WTC11 (cell line): Measurements from ENCODE around the gene PTPRN2. TPM values are rescaled to one million over a fixed set of nuclear protein-coding genes. Genes with fewer than 3 reads are reported as not detected.
"Not testable (repeated sequence)": the region's sequence is repeated elsewhere in the genome, so short reads cannot be mapped to it uniquely, and the experiment has no call there.

ENCODE experiments used
- ATAC-seq: fragments of 200-7000 bp; cut with Tn5 transposase; 2 replicates; pipeline ENCODE4 v1.10.0; 2021; ENCODE audit warnings: mild to moderate bottlenecking, moderate library complexity
- CTCF ChIA-PET: fragments of 300-600 bp; sonication (Branson Sonifier 250); formaldehyde crosslinking; loops from one replicate; lab custom pipeline; 2021; ENCODE audit warnings: antibody characterized with exemption; lab: Charles Lee
- POLR2A ChIA-PET: fragments of 350-600 bp; sonication (Branson Sonifier 250); formaldehyde crosslinking; loops from one replicate; lab custom pipeline; 2021; ENCODE audit warnings: antibody characterized with exemption; lab: Charles Lee
- DNase-seq: peaks from one replicate; pipeline ENCODE4 v3.0.0; 2021; ENCODE audit warnings: low spot score
- H3K27ac Mint-ChIP-seq: 2 replicates; pipeline ENCODE4 v1.8.0; 2021; ENCODE audit warnings: mixed read lengths
- H3K27me3 Mint-ChIP-seq: 2 replicates; pipeline ENCODE4 v1.8.0; 2021; ENCODE audit warnings: low read depth, mild to moderate bottlenecking, moderate library complexity, mixed read lengths
- H3K36me3 Mint-ChIP-seq: 2 replicates; pipeline ENCODE4 v1.8.0; 2021; ENCODE audit warnings: mixed read lengths
- H3K4me1 Mint-ChIP-seq: 2 replicates; pipeline ENCODE4 v1.8.0; 2022; ENCODE audit warnings: mixed read lengths
- H3K4me3 Mint-ChIP-seq: 2 replicates; pipeline ENCODE4 v1.8.0; 2021; ENCODE audit warnings: mild to moderate bottlenecking, moderate library complexity, mixed read lengths
- H3K9me3 Mint-ChIP-seq: 2 replicates; pipeline ENCODE4 v1.8.0; 2021; ENCODE audit warnings: mixed read lengths
- ETV6 ChIP-seq: sonication (generic); formaldehyde crosslinking; IDR thresholded peaks from 2 replicates; pipeline ENCODE4 v1.8.1; 2022; ENCODE audit warnings: mild to moderate bottlenecking, missing genetic modification reagents
- HMGA2 ChIP-seq: fragments of 250-450 bp; sonication (Bioruptor Pico); IDR thresholded peaks from 2 replicates; pipeline ENCODE4 v1.4.0; 2021; ENCODE audit warnings: mild to moderate bottlenecking, moderate library complexity
- MXD4 ChIP-seq: fragments of 250-450 bp; sonication (Bioruptor Pico); IDR thresholded peaks from 2 replicates; pipeline ENCODE4 v1.8.0; 2021; ENCODE audit warnings: mild to moderate bottlenecking, moderate library complexity, borderline replicate concordance
- MYBL2 ChIP-seq: sonication (generic); formaldehyde crosslinking; IDR thresholded peaks from 2 replicates; pipeline ENCODE4 v1.8.1; 2023; ENCODE audit warnings: mild to moderate bottlenecking, moderate library complexity, missing genetic modification reagents
- NR1H2 ChIP-seq: sonication (generic); formaldehyde crosslinking; IDR thresholded peaks from 2 replicates; pipeline ENCODE4 v1.9.0; 2021; ENCODE audit warnings: mild to moderate bottlenecking, moderate library complexity, missing genetic modification reagents
- PRRX2 ChIP-seq: fragments of 250-450 bp; sonication (Bioruptor Pico); IDR thresholded peaks from 2 replicates; pipeline ENCODE4 v1.8.0; 2021; ENCODE audit warnings: mild to moderate bottlenecking
- SOX15 ChIP-seq: fragments of 250-450 bp; sonication (Bioruptor Pico); IDR thresholded peaks from 2 replicates; pipeline ENCODE4 v1.9.0; 2021; ENCODE audit warnings: mild to moderate bottlenecking
- TEAD1 ChIP-seq: sonication (generic); formaldehyde crosslinking; IDR thresholded peaks from 2 replicates; pipeline ENCODE4 v1.8.0; 2022; ENCODE audit warnings: mild to moderate bottlenecking, missing genetic modification reagents
- total RNA-seq: library from RNA; stranded (reverse); gene quantifications from 3 replicates; pipeline ENCODE4 v1.2.3, GENCODE V29; 2021
- TF ChIP-seq, protein P1 (sequence below): sonication (generic); formaldehyde crosslinking; IDR thresholded peaks from 2 replicates; pipeline ENCODE4 v1.8.0; 2023; ENCODE audit warnings: missing genetic modification reagents, mild to moderate bottlenecking, borderline replicate concordance
- TF ChIP-seq, protein P2 (sequence below): fragments of 250-450 bp; sonication (Bioruptor Pico); IDR thresholded peaks from 2 replicates; pipeline ENCODE4 v2.1.2; 2022; ENCODE audit warnings: mild to moderate bottlenecking, moderate library complexity
- TF ChIP-seq, protein P3 (sequence below): sonication (generic); formaldehyde crosslinking; IDR thresholded peaks from 2 replicates; pipeline ENCODE4 v1.8.1; 2022; ENCODE audit warnings: missing genetic modification reagents, borderline replicate concordance
- TF ChIP-seq, protein P4 (sequence below): sonication (generic); formaldehyde crosslinking; IDR thresholded peaks from 2 replicates; pipeline ENCODE4 v1.8.0; 2022; ENCODE audit warnings: missing genetic modification reagents

The PTPRN2 gene
- total RNA-seq, 1 experiment from 2014 or later, result 4.7 TPM

DNA sequence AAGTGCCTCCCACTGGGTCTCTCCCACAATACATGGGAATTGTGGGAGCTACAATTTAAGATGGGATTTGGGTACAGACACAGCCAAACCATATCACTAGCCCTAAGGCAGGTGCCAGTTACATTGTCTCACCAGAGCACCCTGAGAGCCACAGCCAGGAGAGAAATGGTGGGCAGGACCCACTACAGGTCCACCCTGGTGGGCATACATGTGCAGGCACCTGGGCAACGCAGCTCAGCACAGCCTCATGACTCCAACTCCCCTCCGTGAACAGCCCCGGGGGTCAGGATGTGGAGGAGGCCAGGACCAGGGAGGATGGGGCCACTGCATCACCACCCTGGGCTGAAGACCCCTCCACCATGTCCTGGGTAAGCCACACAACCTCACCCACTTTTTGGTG is 205.7 kb downstream of the PTPRN2 start (continued):
- TF ChIP-seq, protein P1, sequence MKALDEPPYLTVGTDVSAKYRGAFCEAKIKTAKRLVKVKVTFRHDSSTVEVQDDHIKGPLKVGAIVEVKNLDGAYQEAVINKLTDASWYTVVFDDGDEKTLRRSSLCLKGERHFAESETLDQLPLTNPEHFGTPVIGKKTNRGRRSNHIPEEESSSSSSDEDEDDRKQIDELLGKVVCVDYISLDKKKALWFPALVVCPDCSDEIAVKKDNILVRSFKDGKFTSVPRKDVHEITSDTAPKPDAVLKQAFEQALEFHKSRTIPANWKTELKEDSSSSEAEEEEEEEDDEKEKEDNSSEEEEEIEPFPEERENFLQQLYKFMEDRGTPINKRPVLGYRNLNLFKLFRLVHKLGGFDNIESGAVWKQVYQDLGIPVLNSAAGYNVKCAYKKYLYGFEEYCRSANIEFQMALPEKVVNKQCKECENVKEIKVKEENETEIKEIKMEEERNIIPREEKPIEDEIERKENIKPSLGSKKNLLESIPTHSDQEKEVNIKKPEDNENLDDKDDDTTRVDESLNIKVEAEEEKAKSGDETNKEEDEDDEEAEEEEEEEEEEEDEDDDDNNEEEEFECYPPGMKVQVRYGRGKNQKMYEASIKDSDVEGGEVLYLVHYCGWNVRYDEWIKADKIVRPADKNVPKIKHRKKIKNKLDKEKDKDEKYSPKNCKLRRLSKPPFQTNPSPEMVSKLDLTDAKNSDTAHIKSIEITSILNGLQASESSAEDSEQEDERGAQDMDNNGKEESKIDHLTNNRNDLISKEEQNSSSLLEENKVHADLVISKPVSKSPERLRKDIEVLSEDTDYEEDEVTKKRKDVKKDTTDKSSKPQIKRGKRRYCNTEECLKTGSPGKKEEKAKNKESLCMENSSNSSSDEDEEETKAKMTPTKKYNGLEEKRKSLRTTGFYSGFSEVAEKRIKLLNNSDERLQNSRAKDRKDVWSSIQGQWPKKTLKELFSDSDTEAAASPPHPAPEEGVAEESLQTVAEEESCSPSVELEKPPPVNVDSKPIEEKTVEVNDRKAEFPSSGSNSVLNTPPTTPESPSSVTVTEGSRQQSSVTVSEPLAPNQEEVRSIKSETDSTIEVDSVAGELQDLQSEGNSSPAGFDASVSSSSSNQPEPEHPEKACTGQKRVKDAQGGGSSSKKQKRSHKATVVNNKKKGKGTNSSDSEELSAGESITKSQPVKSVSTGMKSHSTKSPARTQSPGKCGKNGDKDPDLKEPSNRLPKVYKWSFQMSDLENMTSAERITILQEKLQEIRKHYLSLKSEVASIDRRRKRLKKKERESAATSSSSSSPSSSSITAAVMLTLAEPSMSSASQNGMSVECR (CRISPR knock-in tag), result no peak
- TF ChIP-seq ETV6 (CRISPR knock-in tag) (no peak), MYBL2 (CRISPR knock-in tag) (no peak), MXD4 (CRISPR knock-in tag) (no peak)

DNA sequence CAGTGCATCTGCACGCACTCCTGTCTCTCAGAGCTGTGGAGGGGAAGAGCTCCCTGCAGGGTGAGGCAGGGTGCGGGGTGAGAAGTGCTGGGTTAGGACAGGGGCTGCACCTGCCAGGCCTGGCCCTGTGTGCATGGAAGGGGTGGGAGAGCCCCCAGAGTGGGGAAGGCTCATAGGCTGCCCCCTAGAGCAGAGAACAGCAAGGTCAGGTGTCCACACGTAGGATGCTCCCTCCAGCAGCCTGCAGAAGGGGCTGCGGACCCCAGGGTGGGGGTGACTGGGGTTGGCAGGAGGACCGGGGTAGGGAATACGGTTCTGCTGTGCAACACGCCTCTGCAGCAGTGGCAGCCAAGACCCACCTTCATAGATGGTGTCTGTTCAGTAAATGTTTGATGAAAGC is 208.6 kb downstream of the PTPRN2 start:
- CTCF ChIA-PET, result no interaction called here
- peaks cover 13% of the 10 kb centered on the region; the same call in 1 of the 2 replicates for H3K27me3 Mint-ChIP-seq
- no peak for ATAC-seq
- peaks cover 9% of the 10 kb centered on the region for H3K4me1 Mint-ChIP-seq
- POLR2A ChIA-PET, result no interaction called here
- H3K4me3 Mint-ChIP-seq, result no peak overlapping the region
- H3K27ac Mint-ChIP-seq, result no peak overlapping the region
- H3K36me3 Mint-ChIP-seq, result peaks cover 34% of the 10 kb centered on the region
- no peak for DNase-seq
- peaks cover 43% of the 10 kb centered on the region for H3K9me3 Mint-ChIP-seq
- TF ChIP-seq, protein P2, sequence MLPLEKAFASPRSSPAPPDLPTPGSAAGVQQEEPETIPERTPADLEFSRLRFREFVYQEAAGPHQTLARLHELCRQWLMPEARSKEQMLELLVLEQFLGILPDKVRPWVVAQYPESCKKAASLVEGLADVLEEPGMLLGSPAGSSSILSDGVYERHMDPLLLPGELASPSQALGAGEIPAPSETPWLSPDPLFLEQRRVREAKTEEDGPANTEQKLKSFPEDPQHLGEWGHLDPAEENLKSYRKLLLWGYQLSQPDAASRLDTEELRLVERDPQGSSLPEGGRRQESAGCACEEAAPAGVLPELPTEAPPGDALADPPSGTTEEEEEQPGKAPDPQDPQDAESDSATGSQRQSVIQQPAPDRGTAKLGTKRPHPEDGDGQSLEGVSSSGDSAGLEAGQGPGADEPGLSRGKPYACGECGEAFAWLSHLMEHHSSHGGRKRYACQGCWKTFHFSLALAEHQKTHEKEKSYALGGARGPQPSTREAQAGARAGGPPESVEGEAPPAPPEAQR (CRISPR knock-in tag), result no peak
- TF ChIP-seq TEAD1 (CRISPR knock-in tag) (no peak), PRRX2 (CRISPR knock-in tag) (no peak), MXD4 (CRISPR knock-in tag) (no peak), SOX15 (CRISPR knock-in tag) (no peak)
- TF ChIP-seq, protein P3, sequence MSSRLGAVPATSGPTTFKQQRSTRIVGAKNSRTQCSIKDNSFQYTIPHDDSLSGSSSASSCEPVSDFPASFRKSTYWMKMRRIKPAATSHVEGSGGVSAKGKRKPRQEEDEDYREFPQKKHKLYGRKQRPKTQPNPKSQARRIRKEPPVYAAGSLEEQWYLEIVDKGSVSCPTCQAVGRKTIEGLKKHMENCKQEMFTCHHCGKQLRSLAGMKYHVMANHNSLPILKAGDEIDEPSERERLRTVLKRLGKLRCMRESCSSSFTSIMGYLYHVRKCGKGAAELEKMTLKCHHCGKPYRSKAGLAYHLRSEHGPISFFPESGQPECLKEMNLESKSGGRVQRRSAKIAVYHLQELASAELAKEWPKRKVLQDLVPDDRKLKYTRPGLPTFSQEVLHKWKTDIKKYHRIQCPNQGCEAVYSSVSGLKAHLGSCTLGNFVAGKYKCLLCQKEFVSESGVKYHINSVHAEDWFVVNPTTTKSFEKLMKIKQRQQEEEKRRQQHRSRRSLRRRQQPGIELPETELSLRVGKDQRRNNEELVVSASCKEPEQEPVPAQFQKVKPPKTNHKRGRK (CRISPR knock-in tag), result no peak

DNA sequence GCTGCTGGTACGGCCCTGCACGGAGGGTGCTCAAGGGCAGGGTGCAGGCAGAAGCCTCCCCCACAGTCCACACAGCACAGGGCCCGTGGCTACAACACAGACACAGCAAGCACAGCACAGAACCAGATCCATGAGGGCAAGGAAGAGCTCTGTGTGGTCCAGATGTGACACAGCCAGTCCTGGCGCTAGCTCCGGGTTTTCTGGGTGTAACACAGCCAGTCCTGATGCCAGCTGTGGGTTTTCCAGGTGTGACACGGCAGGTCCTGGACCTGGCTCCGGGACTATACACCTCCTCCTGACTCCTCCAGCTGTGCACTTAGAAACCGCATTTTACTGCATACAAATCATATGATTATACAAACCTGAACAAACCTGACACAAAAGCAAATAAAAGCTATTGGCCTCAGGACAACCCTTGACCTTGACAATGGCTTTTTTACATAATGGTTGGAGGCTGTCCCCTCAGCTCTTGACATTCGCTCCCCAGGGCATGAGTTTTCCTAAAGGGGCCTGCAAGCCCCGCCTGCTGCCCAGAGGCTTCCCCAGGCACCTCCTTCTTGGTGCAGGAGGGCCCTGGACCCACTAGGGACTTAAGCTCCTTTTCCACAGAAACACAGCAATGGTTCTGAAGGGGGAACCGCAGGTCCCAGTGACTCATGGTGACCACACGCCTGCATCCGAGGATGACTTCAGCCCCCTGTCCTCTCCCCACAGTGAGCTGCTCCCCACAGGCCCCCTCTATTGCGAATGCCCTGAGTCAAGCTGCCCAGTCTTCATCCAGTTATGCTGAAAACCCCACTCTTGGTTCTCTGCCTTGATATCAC is 209.6 kb downstream of the PTPRN2 start:
- Mint-ChIP-seq H3K4me3 (no peak overlapping the region), H3K9me3 (peaks cover 40% of the 10 kb centered on the region), H3K27ac (no peak overlapping the region), H3K27me3 (peaks cover 13% of the 10 kb centered on the region; the same call in 1 of the 2 replicates), H3K4me1 (peaks cover 6% of the 10 kb centered on the region), H3K36me3 (peaks cover 34% of the 10 kb centered on the region)
- no peak for DNase-seq
- TF ChIP-seq HMGA2 (CRISPR knock-in tag), result no peak
- TF ChIP-seq, protein P4, sequence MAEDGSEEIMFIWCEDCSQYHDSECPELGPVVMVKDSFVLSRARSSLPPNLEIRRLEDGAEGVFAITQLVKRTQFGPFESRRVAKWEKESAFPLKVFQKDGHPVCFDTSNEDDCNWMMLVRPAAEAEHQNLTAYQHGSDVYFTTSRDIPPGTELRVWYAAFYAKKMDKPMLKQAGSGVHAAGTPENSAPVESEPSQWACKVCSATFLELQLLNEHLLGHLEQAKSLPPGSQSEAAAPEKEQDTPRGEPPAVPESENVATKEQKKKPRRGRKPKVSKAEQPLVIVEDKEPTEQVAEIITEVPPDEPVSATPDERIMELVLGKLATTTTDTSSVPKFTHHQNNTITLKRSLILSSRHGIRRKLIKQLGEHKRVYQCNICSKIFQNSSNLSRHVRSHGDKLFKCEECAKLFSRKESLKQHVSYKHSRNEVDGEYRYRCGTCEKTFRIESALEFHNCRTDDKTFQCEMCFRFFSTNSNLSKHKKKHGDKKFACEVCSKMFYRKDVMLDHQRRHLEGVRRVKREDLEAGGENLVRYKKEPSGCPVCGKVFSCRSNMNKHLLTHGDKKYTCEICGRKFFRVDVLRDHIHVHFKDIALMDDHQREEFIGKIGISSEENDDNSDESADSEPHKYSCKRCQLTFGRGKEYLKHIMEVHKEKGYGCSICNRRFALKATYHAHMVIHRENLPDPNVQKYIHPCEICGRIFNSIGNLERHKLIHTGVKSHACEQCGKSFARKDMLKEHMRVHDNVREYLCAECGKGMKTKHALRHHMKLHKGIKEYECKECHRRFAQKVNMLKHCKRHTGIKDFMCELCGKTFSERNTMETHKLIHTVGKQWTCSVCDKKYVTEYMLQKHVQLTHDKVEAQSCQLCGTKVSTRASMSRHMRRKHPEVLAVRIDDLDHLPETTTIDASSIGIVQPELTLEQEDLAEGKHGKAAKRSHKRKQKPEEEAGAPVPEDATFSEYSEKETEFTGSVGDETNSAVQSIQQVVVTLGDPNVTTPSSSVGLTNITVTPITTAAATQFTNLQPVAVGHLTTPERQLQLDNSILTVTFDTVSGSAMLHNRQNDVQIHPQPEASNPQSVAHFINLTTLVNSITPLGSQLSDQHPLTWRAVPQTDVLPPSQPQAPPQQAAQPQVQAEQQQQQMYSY, result peak; percentile 67
- TF ChIP-seq NR1H2 (CRISPR knock-in tag), result no peak
- no peak for ATAC-seq
- CTCF ChIA-PET, result interaction anchor here (0.8 kb wide), 1 partner anchor 9 kb away, joined by 3 read pairs; no protein-coding TSS in a partner anchor
- POLR2A ChIA-PET, result no interaction called here

DNA sequence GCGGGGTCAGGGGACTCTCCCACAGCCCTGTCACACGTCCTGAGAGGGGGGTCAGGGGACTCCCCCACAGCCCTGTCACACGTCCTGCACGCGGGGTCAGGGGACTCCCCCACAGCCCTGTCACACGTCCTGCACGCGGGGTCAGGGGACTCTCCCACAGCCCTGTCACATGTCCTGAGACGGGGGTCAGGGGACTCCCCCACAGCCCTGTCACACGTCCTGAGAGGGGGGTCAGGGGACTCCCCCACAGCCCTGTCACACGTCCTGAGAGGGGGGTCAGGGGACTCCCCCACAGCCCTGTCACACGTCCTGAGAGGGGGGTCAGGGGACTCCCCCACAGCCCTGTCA is 210.8 kb downstream of the PTPRN2 start:
- H3K4me1 Mint-ChIP-seq, DNase-seq, ATAC-seq, H3K27ac Mint-ChIP-seq, POLR2A ChIA-PET, CTCF ChIA-PET, H3K4me3 Mint-ChIP-seq: not testable (repeated sequence)
- H3K36me3 Mint-ChIP-seq, result peaks cover 28% of the 10 kb centered on the region
- H3K27me3 Mint-ChIP-seq, result peaks cover 13% of the 10 kb centered on the region; the same call in 1 of the 2 replicates
- peaks cover 34% of the 10 kb centered on the region for H3K9me3 Mint-ChIP-seq

DNA sequence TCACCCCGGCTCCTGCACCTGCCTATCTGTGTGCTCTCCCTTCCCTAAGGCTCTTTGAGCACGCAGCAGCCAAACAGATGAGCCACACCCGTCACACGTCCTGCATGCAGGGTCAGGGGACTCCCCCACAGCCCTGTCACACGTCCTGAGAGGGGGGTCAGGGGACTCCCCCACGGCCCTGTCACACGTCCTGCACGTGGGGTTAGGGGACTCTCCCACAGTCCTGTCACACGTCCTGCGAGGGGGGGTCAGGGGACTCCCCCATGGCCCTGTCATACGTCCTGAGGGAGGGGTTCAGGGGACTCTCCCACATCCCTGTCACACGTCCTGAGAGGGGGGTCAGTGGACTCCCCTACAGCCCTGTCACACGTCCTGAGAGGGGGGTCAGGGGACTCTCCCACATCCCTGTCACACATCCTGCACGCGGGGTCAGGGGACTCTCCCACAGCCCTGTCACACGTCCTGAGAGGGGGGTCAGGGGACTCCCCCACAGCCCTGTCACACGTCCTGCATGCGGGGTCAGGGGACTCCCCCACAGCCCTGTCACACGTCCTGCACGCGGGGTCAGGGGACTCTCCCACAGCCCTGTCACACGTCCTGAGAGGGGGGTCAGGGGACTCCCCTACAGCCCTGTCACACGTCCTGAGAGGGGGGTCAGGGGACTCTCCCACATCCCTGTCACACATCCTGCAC is 211.3 kb downstream of the PTPRN2 start:
- H3K4me1 Mint-ChIP-seq, H3K27me3 Mint-ChIP-seq, POLR2A ChIA-PET, H3K4me3 Mint-ChIP-seq, H3K27ac Mint-ChIP-seq, ATAC-seq, CTCF ChIA-PET, DNase-seq: not testable (repeated sequence)
- H3K9me3 Mint-ChIP-seq, result peaks cover 29% of the 10 kb centered on the region
- peaks cover 23% of the 10 kb centered on the region for H3K36me3 Mint-ChIP-seq
